Measurements from ENCODE around the gene RRP8.

RRP8 gene

DNA sequence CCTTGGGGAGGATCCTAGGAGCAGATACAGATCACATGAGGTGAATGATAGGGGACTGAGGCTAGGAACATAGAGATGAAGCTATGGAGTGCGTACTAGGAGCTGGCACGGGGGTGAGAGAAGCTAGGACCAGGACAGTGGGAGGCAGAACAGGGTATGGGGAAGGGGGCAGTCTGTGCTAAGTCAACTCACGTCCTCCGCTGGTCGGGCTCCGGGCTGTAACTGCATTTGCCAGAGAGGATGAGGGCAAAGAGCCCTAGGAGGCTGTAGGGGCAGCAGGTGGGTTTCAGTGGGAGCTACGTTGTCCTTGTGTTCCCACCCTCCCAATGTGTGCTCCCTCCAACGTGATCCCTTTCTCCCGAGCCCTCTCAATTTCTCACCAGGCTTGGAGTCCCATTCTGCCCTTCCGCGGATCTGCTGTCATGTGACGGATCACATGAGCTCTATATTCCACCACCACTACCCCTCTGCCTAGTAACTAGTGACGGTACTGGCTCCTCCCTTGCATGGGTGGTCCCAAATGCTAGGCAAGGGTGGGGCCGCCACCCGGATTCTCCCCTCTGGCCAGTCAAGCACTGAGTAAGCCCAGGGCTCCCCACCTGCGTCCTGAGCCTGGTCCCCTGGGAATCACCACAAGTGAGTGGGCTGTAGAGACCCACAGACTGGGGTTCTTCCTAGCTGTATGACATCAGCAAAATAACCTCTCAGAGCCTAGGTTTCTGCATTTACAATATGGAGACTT is 15.8 kb upstream of the RRP8 start, which contains the start of gene TPP1:
TPP1 (minus strand) TSS at position 419 of the 742 bp plus-strand sequence; CDS start at position 397, 22 bp downstream.
- in situ Hi-C loops (cut with MboI; ENCODE audit: low sequenced_read_pairs), result no loop called here

- in situ Hi-C loops (cut with MboI; ENCODE audit: low sequenced_read_pairs), result no loop called here
These were observed 14.9 kb upstream of the RRP8 start for GRCh38 chr11:6618117-6619003.

- in situ Hi-C loops (cut with MboI; ENCODE audit: low sequenced_read_pairs), result no loop called here
These were observed 13.9 kb upstream of the RRP8 start for GRCh38 chr11:6617315-6617781.

DNA sequence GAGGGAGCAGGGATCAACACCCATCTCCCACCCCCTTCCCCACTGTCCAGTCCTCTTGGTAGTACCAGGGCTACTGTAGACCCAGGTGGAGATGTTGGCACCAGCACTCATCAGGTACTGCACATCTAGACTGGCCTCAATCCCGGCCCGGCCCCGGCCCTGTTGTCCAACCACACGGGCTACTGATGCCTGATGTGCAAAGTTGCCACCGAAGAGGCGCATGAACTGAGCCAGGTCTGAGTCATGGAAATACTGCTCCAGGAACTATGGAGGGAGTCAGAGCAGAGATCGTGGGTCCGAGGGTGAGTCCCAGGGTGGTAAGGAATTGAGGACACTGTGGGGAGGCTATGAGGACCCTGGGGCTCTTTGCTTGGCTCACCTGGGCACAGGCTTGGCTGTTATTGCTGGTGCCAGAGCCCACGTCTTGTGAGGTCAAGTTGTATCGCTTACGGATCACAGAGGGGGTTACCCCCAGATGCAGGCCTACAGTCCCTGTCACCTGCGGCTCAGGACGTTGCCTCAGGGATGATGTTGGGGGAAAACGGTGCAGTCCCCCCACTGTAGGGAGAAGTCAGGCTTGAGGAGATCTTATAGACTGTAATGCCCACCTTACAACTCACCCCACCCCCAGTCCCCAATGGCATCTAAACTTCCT is 13.3 kb upstream of the RRP8 start:
- in situ Hi-C loops (cut with MboI; ENCODE audit: low sequenced_read_pairs), result no loop called here

- in situ Hi-C loops (cut with MboI; ENCODE audit: low sequenced_read_pairs), result no loop called here
These were observed 12.6 kb upstream of the RRP8 start for GRCh38 chr11:6615882-6616585.

DNA sequence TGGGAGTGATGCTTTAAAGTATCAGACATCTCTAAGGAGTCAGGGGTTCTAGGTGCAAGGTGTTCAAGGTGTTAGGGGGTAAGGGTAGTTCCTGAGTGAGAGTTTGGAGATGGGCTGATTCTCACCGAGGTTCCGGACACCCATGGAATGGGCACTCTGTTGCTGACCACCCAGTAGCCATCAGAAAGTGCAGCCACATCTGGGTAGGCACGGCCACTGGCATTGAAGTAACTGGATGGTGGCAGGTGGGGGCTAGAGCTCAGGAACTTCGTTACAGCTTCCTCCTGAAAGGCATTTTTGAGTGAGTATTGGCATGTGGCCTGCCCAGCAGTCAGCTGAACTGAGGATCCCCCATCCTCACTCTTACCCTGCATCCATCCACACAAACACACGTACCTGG is 11.6 kb upstream of the RRP8 start:
- in situ Hi-C loops (cut with MboI; ENCODE audit: low sequenced_read_pairs), result no loop called here

- in situ Hi-C loops (cut with MboI; ENCODE audit: low sequenced_read_pairs), result no loop called here
These were observed 11.0 kb upstream of the RRP8 start for GRCh38 chr11:6614446-6614845.

DNA sequence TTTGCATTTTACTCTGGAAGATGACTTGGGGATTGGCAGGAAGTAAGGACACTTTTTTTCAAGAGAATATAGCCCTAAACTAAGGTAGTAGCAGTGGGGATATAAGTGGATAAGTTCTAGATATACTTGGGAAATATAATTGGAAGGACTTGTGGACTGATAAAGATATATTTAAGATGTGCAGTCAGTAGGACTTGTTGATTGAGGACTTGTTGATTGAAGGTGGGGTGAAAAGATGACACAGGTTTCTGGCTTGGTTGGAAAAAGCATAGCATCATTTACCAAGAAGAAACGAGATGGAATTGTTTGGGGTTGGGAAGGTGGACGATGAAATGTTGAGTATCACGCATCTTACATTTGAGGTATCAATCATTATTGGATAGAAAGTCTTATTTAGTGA is 10.1 kb upstream of the RRP8 start:
- in situ Hi-C loops (cut with MboI; ENCODE audit: low sequenced_read_pairs), result no loop called here

DNA sequence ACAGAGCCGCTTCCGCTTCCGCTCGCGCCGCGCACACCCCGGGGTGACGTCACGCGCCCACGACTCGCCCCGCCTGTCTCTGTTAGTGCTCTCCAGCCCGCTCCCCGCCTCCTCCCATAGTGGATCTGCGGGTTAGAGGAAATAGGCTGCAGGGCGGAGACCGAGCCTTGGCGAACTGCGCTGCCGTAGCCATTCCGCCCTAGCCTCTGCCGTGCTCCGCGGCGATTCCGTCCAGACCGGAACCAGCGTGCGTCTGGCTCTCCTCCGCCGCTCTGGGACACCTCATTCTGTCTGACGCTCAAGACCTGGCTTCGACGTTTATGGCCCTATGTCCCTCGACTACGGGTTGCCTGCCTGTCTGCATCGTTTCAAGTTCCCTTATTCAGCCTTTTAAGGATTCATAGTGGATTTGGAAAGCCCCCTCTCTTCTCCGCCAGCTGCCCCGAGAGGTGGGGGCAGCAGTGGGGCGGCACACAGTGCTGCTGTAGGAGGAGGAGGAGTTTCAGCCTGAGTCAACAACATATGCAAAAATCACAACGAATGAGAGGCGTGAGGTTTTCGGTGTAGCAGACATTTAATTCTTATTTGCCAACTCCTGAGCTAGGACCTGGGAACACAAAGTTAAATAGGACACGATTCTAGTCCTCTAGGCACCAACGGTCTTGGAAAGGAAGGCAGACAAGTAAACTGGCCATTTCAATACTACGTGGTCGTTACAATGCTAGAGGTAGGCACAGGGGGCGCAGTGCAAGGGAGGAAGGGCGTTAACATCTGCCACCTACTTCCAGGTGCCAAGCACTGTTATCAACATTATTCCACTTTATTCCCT is 9.0 kb upstream of the RRP8 start, which contains the start of gene TAF10:
TAF10 (minus strand) TSS at position 4 of the 829 bp plus-strand sequence. CDS start 27 bp downstream, outside the sequence.
- in situ Hi-C loops (cut with MboI; ENCODE audit: low sequenced_read_pairs), result no loop called here

DNA sequence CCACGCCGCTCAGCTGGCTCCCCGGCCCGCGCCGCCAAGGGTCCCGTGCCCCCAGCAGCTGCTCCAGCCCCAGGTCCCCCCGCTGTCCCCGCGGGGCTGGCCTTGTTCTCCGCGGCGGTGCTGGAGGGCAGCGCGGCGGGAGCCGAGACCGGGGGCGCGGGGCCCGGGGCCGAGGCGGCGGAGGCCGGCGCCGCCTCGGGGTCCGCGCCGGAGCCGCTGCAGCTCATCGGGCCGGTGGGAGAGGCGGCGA is 8.5 kb upstream of the RRP8 start:
- in situ Hi-C loops (cut with MboI; ENCODE audit: low sequenced_read_pairs), result no loop called here

GRCh38 chr11:6611092-6611962 is 7.9 kb upstream of the RRP8 start:
- in situ Hi-C loops (cut with MboI; ENCODE audit: low sequenced_read_pairs), result no loop called here

GRCh38 chr11:6610591-6610990 is 7.2 kb upstream of the RRP8 start:
- in situ Hi-C loops (cut with MboI; ENCODE audit: low sequenced_read_pairs), result no loop called here

DNA sequence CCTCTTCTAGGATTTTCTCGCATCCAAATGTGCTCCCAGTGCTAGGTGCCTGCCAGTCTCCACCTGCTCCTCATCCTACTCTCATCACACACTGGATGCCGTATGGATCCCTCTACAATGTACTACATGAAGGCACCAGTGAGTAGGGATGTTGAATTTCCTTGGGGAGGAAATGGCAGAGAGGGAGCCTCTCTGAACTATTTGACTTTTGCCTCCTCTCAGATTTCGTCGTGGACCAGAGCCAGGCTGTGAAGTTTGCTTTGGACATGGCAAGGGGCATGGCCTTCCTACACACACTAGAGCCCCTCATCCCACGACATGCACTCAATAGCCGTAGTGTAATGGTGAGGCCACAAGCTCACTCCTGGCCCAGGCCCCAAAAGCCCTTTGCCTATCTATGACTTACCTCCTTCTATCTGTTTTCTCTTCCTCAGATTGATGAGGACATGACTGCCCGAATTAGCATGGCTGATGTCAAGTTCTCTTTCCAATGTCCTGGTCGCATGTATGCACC is 6.1 kb upstream of the RRP8 start:
- in situ Hi-C loops (cut with MboI; ENCODE audit: low sequenced_read_pairs), result no loop called here

DNA sequence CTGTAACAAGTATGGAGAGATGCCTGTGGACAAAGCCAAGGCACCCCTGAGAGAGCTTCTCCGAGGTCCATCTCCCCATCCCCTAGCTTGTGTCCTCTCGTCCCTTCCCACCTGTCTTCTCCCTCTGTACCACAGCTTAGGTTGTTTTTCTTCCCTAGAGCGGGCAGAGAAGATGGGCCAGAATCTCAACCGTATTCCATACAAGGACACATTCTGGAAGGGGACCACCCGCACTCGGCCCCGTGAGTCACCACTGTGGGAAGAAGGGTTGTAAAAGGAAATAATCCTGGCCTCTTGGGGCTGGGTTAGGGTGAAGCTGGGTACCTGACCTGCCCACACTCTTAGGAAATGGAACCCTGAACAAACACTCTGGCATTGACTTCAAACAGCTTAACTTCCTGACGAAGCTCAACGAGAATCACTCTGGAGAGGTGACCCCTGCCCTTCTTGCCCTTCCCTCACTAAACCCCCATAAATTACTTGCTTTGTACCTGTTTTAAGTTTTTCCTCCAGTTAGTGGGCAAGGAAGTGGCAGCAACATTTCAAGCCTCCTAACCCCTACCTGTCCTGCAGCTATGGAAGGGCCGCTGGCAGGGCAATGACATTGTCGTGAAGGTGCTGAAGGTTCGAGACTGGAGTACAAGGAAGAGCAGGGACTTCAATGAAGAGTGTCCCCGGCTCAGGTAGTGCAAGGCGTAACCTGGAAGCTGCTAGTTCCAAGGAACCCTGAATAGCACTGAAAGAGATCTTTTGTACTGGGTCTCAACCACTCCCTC is 5.5 kb upstream of the RRP8 start:
- in situ Hi-C loops (cut with MboI; ENCODE audit: low sequenced_read_pairs), result no loop called here

- in situ Hi-C loops (cut with MboI; ENCODE audit: low sequenced_read_pairs), result no loop called here
These were observed 4.6 kb upstream of the RRP8 start for GRCh38 chr11:6608011-6608410.

GRCh38 chr11:6607190-6607795 is 3.9 kb upstream of the RRP8 start:
- in situ Hi-C loops (cut with MboI; ENCODE audit: low sequenced_read_pairs), result no loop called here

- in situ Hi-C loops (cut with MboI; ENCODE audit: low sequenced_read_pairs), result no loop called here
These were observed 3.2 kb upstream of the RRP8 start for GRCh38 chr11:6606471-6607189.

Data from HL-60/S4 treated with retinoic acid at 250 ng/mL for 4 days and 3 days (cell line).